NCI-H1694 treated with DMSO at 0.1 percent for 48 hours (cell line): ENCODE measurements around the gene OTUD1.
"Not testable (repeated sequence)": the region's sequence is repeated elsewhere in the genome, so short reads cannot be mapped to it uniquely, and the experiment has no call there.

Source experiments
- DNase-seq: peaks from one replicate; lab custom pipeline; 2025; lab: John Stamatoyannopoulos, UW

OTUD1 gene, protein sequence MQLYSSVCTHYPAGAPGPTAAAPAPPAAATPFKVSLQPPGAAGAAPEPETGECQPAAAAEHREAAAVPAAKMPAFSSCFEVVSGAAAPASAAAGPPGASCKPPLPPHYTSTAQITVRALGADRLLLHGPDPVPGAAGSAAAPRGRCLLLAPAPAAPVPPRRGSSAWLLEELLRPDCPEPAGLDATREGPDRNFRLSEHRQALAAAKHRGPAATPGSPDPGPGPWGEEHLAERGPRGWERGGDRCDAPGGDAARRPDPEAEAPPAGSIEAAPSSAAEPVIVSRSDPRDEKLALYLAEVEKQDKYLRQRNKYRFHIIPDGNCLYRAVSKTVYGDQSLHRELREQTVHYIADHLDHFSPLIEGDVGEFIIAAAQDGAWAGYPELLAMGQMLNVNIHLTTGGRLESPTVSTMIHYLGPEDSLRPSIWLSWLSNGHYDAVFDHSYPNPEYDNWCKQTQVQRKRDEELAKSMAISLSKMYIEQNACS

DNA sequence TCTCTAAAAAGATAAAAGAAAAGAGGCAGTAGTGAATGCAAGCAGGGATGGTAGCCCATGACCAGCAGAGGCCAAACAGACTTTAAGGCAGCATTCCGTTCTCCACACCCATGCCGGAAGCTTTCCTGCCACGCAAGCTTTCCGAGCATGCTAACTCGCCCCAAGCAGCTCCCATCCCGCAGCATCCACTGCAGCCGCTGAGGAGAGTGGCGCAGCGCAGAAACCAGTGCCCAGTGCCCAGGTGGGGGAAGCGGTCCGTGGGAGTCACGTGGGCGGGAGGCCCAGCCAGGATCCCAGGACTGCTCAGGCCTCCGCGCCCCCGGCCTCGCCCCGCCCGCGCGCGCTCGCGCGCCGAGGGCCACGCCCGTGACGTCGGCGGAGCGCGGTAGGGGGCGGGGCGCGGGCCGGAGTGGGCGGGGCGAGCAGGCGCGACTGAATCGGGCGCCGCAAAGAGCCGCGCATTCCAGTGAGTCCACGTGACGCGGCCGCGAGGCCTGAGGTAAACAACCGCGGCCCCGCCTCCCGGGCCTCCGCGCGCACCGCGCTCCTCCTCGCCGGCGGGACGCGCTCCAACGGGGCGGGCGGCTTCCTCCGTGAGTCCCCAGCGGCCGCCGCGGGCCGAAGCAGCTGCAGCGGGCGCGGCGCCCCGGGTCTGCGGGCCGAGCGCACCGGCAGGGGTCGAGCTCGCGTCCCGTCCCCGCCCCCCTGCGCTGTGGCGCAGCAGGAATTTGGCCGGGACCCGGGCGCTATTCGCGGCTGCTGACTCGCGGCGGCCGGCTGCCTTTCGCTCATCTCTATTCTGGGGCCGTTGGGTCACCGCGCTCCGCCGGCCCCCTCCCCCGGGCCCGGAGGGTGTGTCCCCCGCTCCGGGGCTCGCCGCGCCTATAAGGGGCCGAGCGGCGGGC is at the start of gene OTUD1:
Gene OTUD1, plus strand, starts transcription at position 529 of the 905 bp plus-strand sequence. CDS start 383 bp downstream, outside the sequence.
- peak; percentile 53 for DNase-seq

- not testable (repeated sequence) for DNase-seq
Measured at GRCh38 chr10:23390408-23390807, 48.5 kb upstream of the OTUD1 start.

GRCh38 chr10:23390809-23391208 is 48.1 kb upstream of the OTUD1 start:
- no peak for DNase-seq

DNA sequence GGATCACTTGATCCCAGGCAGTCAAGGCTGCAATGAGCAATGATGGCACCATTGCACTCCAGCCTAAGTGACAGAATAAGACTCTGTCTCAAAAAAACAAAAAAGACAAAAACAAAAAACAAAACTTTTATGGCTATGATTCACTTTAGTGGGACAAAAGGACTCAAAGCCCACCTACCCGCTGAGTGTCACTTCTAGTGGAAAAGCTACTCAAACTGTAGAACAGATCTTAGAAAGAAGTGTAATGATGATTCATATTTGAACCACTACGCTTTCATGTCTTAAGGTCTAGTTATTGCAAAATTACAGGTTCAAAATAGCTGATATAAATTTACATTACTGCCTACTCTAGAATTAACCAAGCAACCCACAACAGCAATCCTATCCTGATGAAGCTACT is 47.1 kb upstream of the OTUD1 start:
- no peak for DNase-seq

- no peak for DNase-seq
Measured at GRCh38 chr10:23395017-23395416, 43.9 kb upstream of the OTUD1 start.

GRCh38 chr10:23396695-23397094 is 42.2 kb upstream of the OTUD1 start:
- no peak for DNase-seq

DNA sequence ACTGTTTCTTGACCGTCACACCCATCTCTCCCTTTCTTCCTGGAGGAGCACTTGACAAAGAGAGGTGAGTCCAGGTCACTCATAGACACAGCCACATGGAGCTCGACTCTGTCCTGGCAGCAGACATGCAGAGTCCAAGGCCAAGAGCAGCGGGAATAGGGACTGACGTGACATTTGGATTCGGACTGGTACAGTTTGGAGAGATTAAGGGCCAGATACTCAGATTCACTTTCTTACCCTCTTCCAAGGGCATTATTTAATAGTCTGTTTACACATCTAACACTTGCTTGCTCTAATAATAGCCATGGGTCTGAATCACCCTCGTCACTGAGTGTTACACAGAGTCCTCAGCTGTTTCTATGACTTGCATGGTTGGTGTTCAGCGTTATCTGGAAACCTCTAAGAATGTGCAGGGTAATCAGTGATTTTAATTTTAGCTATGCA is 39.2 kb upstream of the OTUD1 start:
- DNase-seq = no peak

DNA sequence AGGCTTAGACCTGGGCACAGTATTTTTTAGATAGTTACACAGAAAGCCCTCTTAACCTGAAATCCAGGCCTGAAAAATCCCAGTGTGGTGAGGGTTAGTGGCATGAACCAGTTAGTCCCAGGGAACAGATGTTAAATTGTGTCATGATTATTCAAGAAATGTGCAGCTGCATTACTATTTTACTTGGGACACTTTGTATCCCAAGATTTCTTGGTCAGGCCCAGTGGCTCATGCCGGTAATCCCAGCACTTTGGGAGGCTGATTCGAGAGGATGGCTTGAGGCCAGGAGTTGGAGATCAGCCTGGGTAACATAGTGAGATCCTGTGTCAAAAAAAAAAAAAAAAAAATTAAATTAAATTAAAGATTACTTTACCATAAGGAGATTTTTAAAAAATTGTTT is 36.0 kb upstream of the OTUD1 start:
- DNase-seq = no peak

DNA sequence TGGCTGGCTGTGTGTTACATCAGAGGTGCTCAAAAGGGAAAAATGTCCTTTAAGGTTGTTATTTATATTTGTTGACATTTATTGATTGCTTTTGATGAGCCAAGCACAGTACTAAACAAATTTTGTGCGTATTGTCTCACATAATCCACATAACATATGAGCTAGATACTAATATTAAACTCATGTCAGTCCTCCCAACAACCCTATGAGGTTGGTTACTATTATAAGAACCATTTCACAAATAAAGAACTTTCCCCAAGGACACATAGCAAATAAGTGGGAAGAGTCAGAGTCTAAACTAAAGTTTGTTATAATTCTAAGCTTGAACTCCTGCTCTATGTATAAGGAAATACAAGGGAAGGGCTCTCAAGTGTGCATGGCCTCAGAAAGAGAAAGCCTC is 35.6 kb upstream of the OTUD1 start:
- no peak for DNase-seq

- no peak for DNase-seq
Measured at GRCh38 chr10:23403719-23404118, 35.2 kb upstream of the OTUD1 start.

DNA sequence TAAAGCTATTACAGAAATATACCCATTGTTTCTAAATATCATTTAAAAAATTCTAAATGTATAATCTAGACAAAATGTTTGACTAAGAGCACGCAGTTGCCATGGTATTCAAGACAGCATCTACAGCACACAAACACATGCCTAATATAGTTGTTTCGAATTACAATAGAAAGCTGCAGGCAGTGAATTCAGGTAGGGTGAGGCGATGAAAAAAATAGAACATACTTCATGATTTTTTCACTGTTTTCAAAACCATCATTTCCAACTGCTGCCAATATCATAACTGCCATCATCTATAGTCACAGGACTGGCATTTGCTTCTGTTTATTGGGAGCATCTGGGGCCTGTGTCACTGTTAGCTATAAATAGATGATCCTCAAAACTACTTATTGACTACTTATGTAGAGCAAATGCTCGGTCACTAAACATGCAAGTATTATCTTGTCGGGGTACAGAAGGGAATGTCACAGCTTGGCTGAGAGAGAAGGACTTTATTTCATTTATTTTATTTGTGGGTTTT is 34.4 kb upstream of the OTUD1 start:
- no peak for DNase-seq

- no peak for DNase-seq
Measured at GRCh38 chr10:23405540-23405939, 33.3 kb upstream of the OTUD1 start.

DNA sequence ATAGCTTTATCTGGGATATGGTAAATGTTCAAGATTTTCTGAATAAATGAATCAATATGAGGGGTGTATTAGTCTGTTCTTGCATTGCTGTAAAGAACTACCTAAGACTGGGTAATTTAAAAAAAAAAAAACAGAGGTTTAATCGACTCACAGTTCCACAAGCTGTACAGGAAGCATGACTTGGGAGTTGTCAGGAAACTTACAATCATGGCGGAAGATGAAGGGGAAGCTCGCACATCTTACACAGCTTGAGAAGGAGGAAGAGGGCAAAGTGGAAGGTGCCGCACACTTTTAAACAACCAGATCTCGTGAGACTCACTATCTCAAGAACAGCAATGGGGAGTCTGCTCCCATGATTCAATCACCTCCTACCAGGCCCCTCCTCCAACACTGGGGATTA is 32.5 kb upstream of the OTUD1 start:
- no peak for DNase-seq

GRCh38 chr10:23408330-23408976 is 30.4 kb upstream of the OTUD1 start:
- DNase-seq = no peak

GRCh38 chr10:23412223-23412622 is 26.7 kb upstream of the OTUD1 start:
- DNase-seq = no peak

DNA sequence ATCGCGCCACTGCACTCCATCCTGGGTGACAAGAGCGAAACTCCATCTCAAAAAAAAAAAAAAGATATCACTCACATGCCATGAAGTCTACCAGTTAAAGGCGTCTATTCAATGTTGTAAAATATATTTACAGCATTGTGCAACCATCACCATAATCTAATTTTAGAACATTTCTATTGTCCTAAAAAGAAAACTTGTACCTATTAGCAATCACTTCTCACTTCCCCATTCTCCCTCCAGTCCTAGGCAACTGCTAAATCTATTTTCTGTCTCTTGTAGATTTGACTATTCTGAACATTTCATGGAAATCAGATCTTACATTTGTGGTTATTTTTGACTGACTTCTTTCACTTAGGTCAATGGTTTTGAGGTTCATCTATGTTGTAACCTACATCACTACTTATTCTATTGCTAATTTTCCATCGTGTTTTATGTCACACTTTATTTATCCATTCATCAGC is 25.2 kb upstream of the OTUD1 start:
- DNase-seq = no peak

- DNase-seq = no peak
Measured at GRCh38 chr10:23414658-23415057, 24.2 kb upstream of the OTUD1 start.

GRCh38 chr10:23417254-23417653 is 21.6 kb upstream of the OTUD1 start:
- no peak for DNase-seq

DNA sequence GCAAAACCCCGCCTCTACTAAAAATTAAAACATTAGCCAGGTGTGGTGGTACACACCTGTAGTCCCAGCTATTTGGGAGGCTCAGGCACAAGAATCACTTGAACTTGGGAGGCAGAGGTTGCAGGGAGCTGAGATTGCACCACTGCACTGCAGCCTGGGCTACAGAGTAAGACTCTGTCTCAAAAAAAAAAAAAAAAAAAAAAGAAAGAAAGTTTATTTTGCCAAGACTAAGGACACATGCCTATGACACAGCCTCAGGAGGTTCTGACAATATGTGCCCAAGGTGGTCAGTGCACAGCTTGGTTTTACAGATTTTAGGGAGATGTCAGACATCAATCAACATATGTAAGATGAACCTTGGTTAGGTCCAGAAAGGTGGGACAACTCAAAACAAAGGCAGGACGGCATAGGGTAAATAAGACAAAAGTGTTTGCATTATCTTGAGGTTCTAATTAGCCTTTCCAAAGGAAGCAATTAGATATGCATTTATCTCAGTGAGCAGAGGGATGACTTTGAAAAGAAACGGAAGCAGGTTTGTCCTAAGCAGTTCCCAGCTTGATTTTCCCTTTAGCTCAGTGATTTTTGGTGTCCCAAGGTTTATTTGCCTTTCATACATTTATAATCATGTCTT is 20.7 kb upstream of the OTUD1 start:
- DNase-seq = no peak

DNA sequence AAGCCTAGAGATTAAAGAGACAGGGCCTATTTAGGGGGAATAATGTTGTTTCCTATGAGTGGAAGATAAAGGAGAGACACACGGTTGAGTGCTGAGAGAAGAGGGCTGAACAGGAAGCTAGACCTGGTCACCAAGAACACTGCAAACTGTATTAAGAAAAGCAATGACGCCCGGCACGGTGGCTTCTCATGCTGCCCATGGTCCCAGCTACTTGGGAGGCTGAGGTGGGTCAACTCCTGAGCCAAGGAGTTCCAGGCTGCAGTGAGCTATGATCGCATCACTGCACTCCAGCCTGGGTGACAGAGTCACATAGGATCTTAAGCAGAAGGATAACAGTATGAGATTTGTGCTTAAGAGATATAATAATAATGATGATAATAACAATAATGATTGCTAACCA is 19.7 kb upstream of the OTUD1 start:
- no peak for DNase-seq

DNA sequence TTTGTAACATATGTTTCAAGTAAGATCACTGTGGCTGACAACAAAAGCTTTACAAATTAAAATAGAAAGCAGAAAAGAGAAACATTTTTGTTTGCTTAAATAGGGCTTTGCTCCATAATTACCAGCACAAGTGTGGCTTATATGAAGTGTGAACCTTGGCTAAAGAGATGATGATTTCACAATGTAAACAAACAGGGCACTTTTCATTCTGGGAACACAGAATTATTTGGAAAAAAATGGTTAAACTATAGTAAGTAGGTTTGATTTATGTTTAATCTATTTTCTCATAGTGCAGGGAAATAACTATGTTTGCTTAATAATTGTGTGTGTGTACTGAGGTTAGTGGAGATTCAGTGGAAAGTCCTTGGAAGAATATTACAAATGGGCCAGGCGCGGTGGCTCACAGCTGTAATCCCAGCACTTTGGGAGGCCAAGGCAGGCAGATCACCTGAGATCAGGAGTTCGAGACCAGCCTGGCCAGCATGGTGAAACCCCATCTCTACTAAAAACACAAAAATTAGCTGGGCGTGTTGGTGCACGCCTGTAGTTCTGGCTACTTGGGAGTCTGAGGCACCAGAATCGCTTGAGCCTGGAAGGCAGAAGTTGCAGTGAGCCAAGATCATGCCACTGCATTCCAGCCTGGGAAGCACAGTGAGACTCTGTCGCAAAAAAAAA is 19.1 kb upstream of the OTUD1 start:
- DNase-seq = no peak
